Measurements from ENCODE around the gene C2CD4A. TPM values are rescaled to one million over a fixed set of nuclear protein-coding genes. Genes with fewer than 3 reads are reported as not detected.

C2CD4A gene
- total and polyA plus RNA-seq, 10 of the 15 experiments (the other 5 are each of a cell fraction or from before 2014, with no cell fraction given) = not detected

DNA sequence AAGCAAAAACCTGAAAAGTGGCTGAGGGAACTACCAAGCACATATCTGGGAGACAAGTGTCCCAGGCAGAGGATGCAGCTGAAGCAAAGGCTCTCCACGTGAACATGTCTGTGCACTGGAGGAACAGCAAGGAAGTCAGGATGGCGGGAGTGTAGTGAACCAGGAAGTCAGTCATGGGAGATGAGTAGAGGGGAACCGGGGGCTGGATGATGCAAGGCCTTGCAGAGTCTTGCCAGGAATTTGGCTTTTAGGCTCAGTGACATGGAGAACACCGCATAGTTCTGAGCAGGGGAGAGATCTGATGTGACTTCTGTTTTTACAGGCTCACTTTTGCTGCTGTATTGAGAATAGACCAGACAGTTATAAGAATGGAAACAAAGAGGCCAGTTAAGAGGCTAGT, 19.0 kb downstream of the C2CD4A start:
- 59% methylated on average over 4 of the region's 4 CpGs for WGBS (ENCODE audit: insufficient coverage, insufficient replicate concordance, low lambda C conversion rate, missing lambda C conversion rate)
- in situ Hi-C loops (cut with MboI) (no loop called here), intact Hi-C loops (cut with micrococcal nuclease; ENCODE audit: unreplicated experiment) (no loop called here)
- Histone ChIP-seq H3K27me3 (replicated peaks in 1 of 2; ENCODE audit: control insufficient read depth in 2 of 2, insufficient read depth in 2 of 2, low read length in 1 of 2) (no peaks in the 10 kb centered on the region; a peak in 1 of 4 replicates), H3K27ac (ENCODE audit: control insufficient read depth, insufficient read depth) (no peak overlapping the region), H3K36me3 (ENCODE audit: control insufficient read depth in 2 of 2, insufficient read depth in 2 of 2, low read length in 1 of 2) (no peaks in the 10 kb centered on the region), H2AFZ (ENCODE audit: control insufficient read depth, low read depth, low read length) (no peak overlapping the region), H3K9me3 (replicated peaks; ENCODE audit: control insufficient read depth, insufficient read depth, low read length) (no peaks in the 10 kb centered on the region), H3K4me1 (ENCODE audit: control insufficient read depth, insufficient read depth, low read length) (no peaks in the 10 kb centered on the region), H3K4me2 (ENCODE audit: control insufficient read depth, insufficient read depth) (no peak overlapping the region), H3K4me3 (no peak overlapping the region), H3K9ac (ENCODE audit: control insufficient read depth, insufficient read depth, low read length) (no peak overlapping the region), H3K79me2 (ENCODE audit: control insufficient read depth, insufficient read depth, low read length) (no peaks in the 10 kb centered on the region), H4K20me1 (ENCODE audit: control insufficient read depth, insufficient read depth) (no peaks in the 10 kb centered on the region)
- RAD21 ChIA-PET (ENCODE audit: unreplicated experiment) = no interaction called here
- CTCF ChIA-PET = interaction anchor here (1.0 kb wide), 1 partner anchor 14 kb away, joined by 4 read pairs; no protein-coding TSS in a partner anchor
- FAIRE-seq (no peak), DNase-seq (ENCODE audit: low read depth, low spot score) (no peak), ATAC-seq (no peak)
- TF ChIP-seq HDGF (IDR thresholded peaks at IDR 0.05) = no peak
- no peak for TF ChIP-seq BCL3 (IDR thresholded peaks at IDR 0.05; ENCODE audit: borderline replicate concordance, insufficient read depth, low read depth, low read length, poor library complexity, severe bottlenecking)
- no peak for TF ChIP-seq NFXL1 (IDR thresholded peaks at IDR 0.05; ENCODE audit: borderline replicate concordance)
- TF ChIP-seq BCL11A (IDR thresholded peaks at IDR 0.05; ENCODE audit: low read depth, low read length) = no peak
- no peak for TF ChIP-seq MXI1 (IDR thresholded peaks at IDR 0.05; ENCODE audit: low read depth, low read length)
- SMC1A ChIA-PET (ENCODE audit: uncharacterized antibody, unreplicated experiment) = no interaction called here
- no TSS peak for BruUV-seq (replicated peaks)
- POLR2A ChIA-PET = no interaction called here

Measured in GM12878 (cell line).